Vagina (tissue), 2 donors: ENCODE results near the gene SLC12A5.

Source experiments
- CTCF ChIP-seq, 3 experiments: fragments of 450-650 bp in 2 of 3; fragments of 200-600 bp in 1 of 3; sonication (generic) in 1 of 3; IDR thresholded peaks; one replicate each; pipeline ENCODE4 v1.5.1; 2017 to 2019; ENCODE audit warnings: antibody characterized with exemption in 3 of 3, mild to moderate bottlenecking in 2 of 3, moderate library complexity in 2 of 3
- POLR2A ChIP-seq, 2 donors: fragments of 450-650 bp; IDR thresholded peaks; one replicate each; pipeline ENCODE4 v1.6.1; 2017; ENCODE audit warnings: antibody characterized with exemption in 2 of 2, mild to moderate bottlenecking in 2 of 2, moderate library complexity in 2 of 2

GRCh38 chr20:46018611-46019010 is 10.4 kb upstream of the SLC12A5 start:
- TF ChIP-seq CTCF (IDR thresholded peaks at IDR 0.05) (no peak), POLR2A (IDR thresholded peaks at IDR 0.05) (no peak)
